GM23338 (cell line): ENCODE results near the gene RIN3. TPM values are rescaled to one million over a fixed set of nuclear protein-coding genes. Genes with fewer than 3 reads are reported as not detected.

Experiments used
- ATAC-seq: fragments of 200-7000 bp; cut with Tn5 transposase; 3 replicates; pipeline ENCODE4 v1.9.1; 2020
- DNase-seq: peaks from one replicate; pipeline ENCODE4 v3.0.0-alpha.2; 2015; ENCODE audit warnings: low spot score
- H2AFZ ChIP-seq: fragments of 200-600 bp; sonication (generic); 2 replicates; pipeline ENCODE4 v1.8.0; 2016; ENCODE audit warnings: antibody characterized with exemption, mild to moderate bottlenecking, moderate library complexity
- H3F3A ChIP-seq: fragments of 200-600 bp; sonication (generic); replicated peaks from 2 replicates; pipeline ENCODE4 v1.8.0; 2017; ENCODE audit warnings: antibody characterized with exemption, mixed run types, low read depth
- H3K27ac ChIP-seq: fragments of 200-600 bp; sonication (generic); 2 replicates; pipeline ENCODE4 v1.6.1; 2016; ENCODE audit warnings: low read depth
- H3K27me3 ChIP-seq: fragments of 200-600 bp; sonication (generic); 2 replicates; pipeline ENCODE4 v1.8.0; 2016; ENCODE audit warnings: mild to moderate bottlenecking, mixed run types, moderate library complexity; ENCODE audit not compliant: insufficient read depth
- H3K36me3 ChIP-seq: fragments of 200-600 bp; sonication (generic); 2 replicates; pipeline ENCODE4 v1.8.0; 2016; ENCODE audit warnings: mild to moderate bottlenecking; ENCODE audit not compliant: insufficient read depth
- H3K4me1 ChIP-seq: fragments of 200-600 bp; sonication (generic); 2 replicates; pipeline ENCODE4 v1.8.0; 2016; ENCODE audit warnings: mild to moderate bottlenecking, moderate library complexity; ENCODE audit not compliant: insufficient read depth
- H3K4me2 ChIP-seq: fragments of 200-600 bp; sonication (generic); 2 replicates; pipeline ENCODE4 v1.7.1; 2017; ENCODE audit warnings: mixed run types
- H3K4me3 ChIP-seq: fragments of 200-600 bp; sonication (generic); 2 replicates; pipeline ENCODE4 v1.6.1; 2016; ENCODE audit warnings: mixed run types
- H3K79me2 ChIP-seq: fragments of 200-600 bp; sonication (generic); replicated peaks from 2 replicates; pipeline ENCODE4 v1.8.0; 2017; ENCODE audit warnings: mild to moderate bottlenecking; ENCODE audit not compliant: insufficient read depth
- H3K9me2 ChIP-seq: fragments of 200-600 bp; sonication (generic); 2 replicates; pipeline ENCODE4 v1.8.0; 2017; ENCODE audit not compliant: insufficient read depth
- H4K20me1 ChIP-seq: fragments of 200-600 bp; sonication (generic); replicated peaks from 2 replicates; pipeline ENCODE4 v1.8.0; 2017; ENCODE audit warnings: mild to moderate bottlenecking; ENCODE audit not compliant: insufficient read depth
- H3K27ac Mint-ChIP-seq: 2 replicates; pipeline ENCODE4 v1.8.0; 2020; ENCODE audit warnings: inconsistent platforms, mild to moderate bottlenecking, moderate library complexity, mixed read lengths
- H3K27me3 Mint-ChIP-seq: 3 replicates; pipeline ENCODE4 v1.8.0; 2022; ENCODE audit warnings: low read depth, mild to moderate bottlenecking, moderate library complexity, mixed read lengths, inconsistent platforms; ENCODE audit not compliant: insufficient read depth, poor library complexity
- H3K36me3 Mint-ChIP-seq: 3 replicates; pipeline ENCODE4 v1.8.0; 2021; ENCODE audit warnings: low read depth, mild to moderate bottlenecking, inconsistent platforms, moderate library complexity, mixed read lengths
- H3K4me1 Mint-ChIP-seq: 3 replicates; pipeline ENCODE4 v1.8.0; 2020; ENCODE audit warnings: mild to moderate bottlenecking, inconsistent platforms, mixed read lengths
- H3K4me3 Mint-ChIP-seq: 3 replicates; pipeline ENCODE4 v1.8.0; 2021; ENCODE audit warnings: moderate library complexity, mild to moderate bottlenecking, inconsistent platforms, mixed read lengths
- H3K9me3 Mint-ChIP-seq: 3 replicates; pipeline ENCODE4 v1.8.0; 2020; ENCODE audit warnings: moderate library complexity, mild to moderate bottlenecking, inconsistent platforms, mixed read lengths
- CREB1 ChIP-seq: fragments of 250-450 bp; sonication (Bioruptor Pico); IDR thresholded peaks from 2 replicates; pipeline ENCODE4 v1.5.0; 2020; ENCODE audit warnings: low read depth, mild to moderate bottlenecking, moderate library complexity
- EZH2 ChIP-seq: fragments of 200-600 bp; sonication (generic); IDR thresholded peaks from one replicate; pipeline ENCODE4 v1.8.0; 2017; ENCODE audit warnings: antibody characterized with exemption, mild to moderate bottlenecking, low read depth; ENCODE audit not compliant: unreplicated experiment
- EZH2phosphoT487 ChIP-seq: fragments of 200-600 bp; sonication (generic); IDR thresholded peaks from one replicate; pipeline ENCODE4 v1.8.1; 2018; ENCODE audit warnings: antibody characterized with exemption; ENCODE audit not compliant: unreplicated experiment
- JUNB ChIP-seq: IDR thresholded peaks from one replicate; pipeline ENCODE4 v1.6.1; 2016; ENCODE audit warnings: antibody characterized with exemption; ENCODE audit not compliant: unreplicated experiment
- NANOG ChIP-seq: IDR thresholded peaks from 2 replicates; pipeline ENCODE4 v1.6.1; 2016; ENCODE audit warnings: antibody characterized with exemption, borderline replicate concordance
- POLR2AphosphoS5 ChIP-seq: IDR thresholded peaks from 2 replicates; pipeline ENCODE4 v1.6.1; 2016; ENCODE audit warnings: antibody characterized with exemption, low read depth
- STAT1 ChIP-seq: IDR thresholded peaks from one replicate; pipeline ENCODE4 v1.6.1; 2016; ENCODE audit warnings: antibody characterized with exemption; ENCODE audit not compliant: unreplicated experiment
- ZNF114 ChIP-seq: fragments of 250-450 bp; sonication (Bioruptor Pico); IDR thresholded peaks from 2 replicates; pipeline ENCODE4 v1.5.0; 2020; ENCODE audit warnings: mild to moderate bottlenecking, moderate library complexity
- ZNF331 ChIP-seq: fragments of 250-450 bp; sonication (Bioruptor Pico); IDR thresholded peaks from 2 replicates; pipeline ENCODE4 v1.5.0; 2020; ENCODE audit warnings: low read depth, mild to moderate bottlenecking, moderate library complexity
- polyA plus RNA-seq: library from polyadenylated mRNA; unstranded; fragments of >200 nt; fragmentation: Nextera tagmentation; extraction: Ambion mirVana; gene quantifications from 2 replicates; pipeline ENCODE4 v1.2.1, GENCODE V29; 2016
- total RNA-seq: library from RNA; depleted of rRNA; stranded (reverse); fragments of >200 nt; shearing (Covaris generic); gene quantifications from 2 replicates; pipeline ENCODE4 v1.2.3, GENCODE V29; 2014
- TF ChIP-seq, protein P1 (sequence below): IDR thresholded peaks from 2 replicates; pipeline ENCODE4 v1.6.1; 2016; ENCODE audit warnings: antibody characterized with exemption
- TF ChIP-seq, protein P2 (sequence below), 2 experiments: fragments of 200-600 bp in 1 of 2; sonication (generic) in 1 of 2; conservative IDR thresholded peaks; 2 replicates each; pipeline versions ENCODE4 v1.5.1 to v1.6.1; 2016 to 2017; ENCODE audit warnings: antibody characterized with exemption in 2 of 2, low read depth in 2 of 2, mild to moderate bottlenecking in 2 of 2, moderate library complexity in 1 of 2
- TF ChIP-seq, protein P3 (sequence below): IDR thresholded peaks from one replicate; pipeline ENCODE4 v1.6.1; 2018; ENCODE audit warnings: antibody characterized with exemption; ENCODE audit not compliant: unreplicated experiment

Gene RIN3
- total and polyA plus RNA-seq, 2 experiments from 2014 or later, result 0.97 to 1.5 TPM

DNA sequence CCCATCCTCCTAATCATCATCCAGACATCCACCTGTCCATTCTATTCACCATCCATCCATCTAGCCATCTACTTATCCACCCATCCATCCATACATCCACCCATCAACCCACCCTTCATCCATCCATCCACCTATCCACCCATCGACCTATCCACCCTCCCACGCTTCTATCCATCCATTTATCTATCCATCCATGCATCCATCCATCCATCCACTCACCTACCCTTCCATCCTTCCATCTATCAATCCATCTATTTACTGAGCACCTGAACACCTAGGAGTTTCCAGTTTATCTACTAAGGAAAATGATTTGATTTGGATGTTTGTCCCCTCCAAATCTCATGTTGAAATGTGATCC is 7.5 kb downstream of the RIN3 start:
- H3K27me3 Mint-ChIP-seq, result peaks cover 13% of the 10 kb centered on the region
- no peaks in the 10 kb centered on the region for H3K9me2 ChIP-seq
- H3K27me3 ChIP-seq, result peaks cover 2% of the 10 kb centered on the region
- H3K4me1 Mint-ChIP-seq, result peaks cover 5% of the 10 kb centered on the region; the same call in 2 of the 3 replicates
- H3K79me2 ChIP-seq, result no peaks in the 10 kb centered on the region
- ATAC-seq (no peak), DNase-seq (no peak)
- no peak for TF ChIP-seq POLR2AphosphoS5
- TF ChIP-seq STAT1, result no peak
- H3K4me1 ChIP-seq, result no peaks in the 10 kb centered on the region
- H3K27ac Mint-ChIP-seq, result no peak overlapping the region
- H3K4me2 ChIP-seq, result no peak overlapping the region
- H3K4me3 ChIP-seq, result no peak overlapping the region
- H4K20me1 ChIP-seq, result no peaks in the 10 kb centered on the region
- no peaks in the 10 kb centered on the region for H3K9me3 Mint-ChIP-seq
- no peak overlapping the region for H2AFZ ChIP-seq
- H3K4me3 Mint-ChIP-seq, result no peak overlapping the region
- no peaks in the 10 kb centered on the region for H3K36me3 ChIP-seq
- H3F3A ChIP-seq, result no peaks in the 10 kb centered on the region
- H3K27ac ChIP-seq, result no peak overlapping the region
- H3K36me3 Mint-ChIP-seq, result no peaks in the 10 kb centered on the region

DNA sequence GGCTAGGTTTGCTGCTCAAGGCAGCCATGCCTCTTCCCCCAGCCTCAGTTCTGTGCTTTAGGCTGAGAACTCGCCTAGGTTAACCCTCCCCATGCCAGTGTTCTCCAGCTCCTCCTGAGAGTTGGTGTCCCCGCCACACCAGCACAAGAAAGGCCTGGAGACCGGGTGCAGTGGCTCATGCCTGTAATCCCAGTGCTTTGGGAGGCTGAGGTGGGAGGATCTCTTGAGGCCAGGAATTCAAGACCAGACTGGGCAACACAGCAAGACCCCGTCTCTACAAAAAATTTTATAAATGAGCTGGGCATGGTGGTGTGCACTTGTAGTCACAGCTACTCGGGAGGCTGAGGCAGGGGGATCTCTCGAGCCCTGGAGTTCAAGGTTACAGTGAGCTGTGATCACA is 10.2 kb downstream of the RIN3 start:
- Mint-ChIP-seq H3K36me3 (no peaks in the 10 kb centered on the region), H3K27ac (no peak overlapping the region), H3K4me3 (no peak overlapping the region), H3K9me3 (no peaks in the 10 kb centered on the region), H3K27me3 (peaks cover 11% of the 10 kb centered on the region), H3K4me1 (no peaks in the 10 kb centered on the region)
- no peak for ATAC-seq
- no peaks in the 10 kb centered on the region for H3K4me1 ChIP-seq
- no peak overlapping the region for H2AFZ ChIP-seq
- H3K79me2 ChIP-seq, result no peaks in the 10 kb centered on the region
- no peaks in the 10 kb centered on the region for H3K36me3 ChIP-seq
- H4K20me1 ChIP-seq, result no peaks in the 10 kb centered on the region
- no peaks in the 10 kb centered on the region for H3K27me3 ChIP-seq
- no peaks in the 10 kb centered on the region for H3K9me2 ChIP-seq
- H3F3A ChIP-seq, result no peaks in the 10 kb centered on the region
- no peak overlapping the region for H3K27ac ChIP-seq
- H3K4me3 ChIP-seq, result no peak overlapping the region
- TF ChIP-seq STAT1 (no peak), ZNF114 (no peak), NANOG (no peak), POLR2AphosphoS5 (no peak), EZH2phosphoT487 (no peak)
- TF ChIP-seq, protein P1, sequence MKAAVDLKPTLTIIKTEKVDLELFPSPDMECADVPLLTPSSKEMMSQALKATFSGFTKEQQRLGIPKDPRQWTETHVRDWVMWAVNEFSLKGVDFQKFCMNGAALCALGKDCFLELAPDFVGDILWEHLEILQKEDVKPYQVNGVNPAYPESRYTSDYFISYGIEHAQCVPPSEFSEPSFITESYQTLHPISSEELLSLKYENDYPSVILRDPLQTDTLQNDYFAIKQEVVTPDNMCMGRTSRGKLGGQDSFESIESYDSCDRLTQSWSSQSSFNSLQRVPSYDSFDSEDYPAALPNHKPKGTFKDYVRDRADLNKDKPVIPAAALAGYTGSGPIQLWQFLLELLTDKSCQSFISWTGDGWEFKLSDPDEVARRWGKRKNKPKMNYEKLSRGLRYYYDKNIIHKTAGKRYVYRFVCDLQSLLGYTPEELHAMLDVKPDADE, result no peak
- H3K4me2 ChIP-seq, result no peak overlapping the region
- no peak for DNase-seq

DNA sequence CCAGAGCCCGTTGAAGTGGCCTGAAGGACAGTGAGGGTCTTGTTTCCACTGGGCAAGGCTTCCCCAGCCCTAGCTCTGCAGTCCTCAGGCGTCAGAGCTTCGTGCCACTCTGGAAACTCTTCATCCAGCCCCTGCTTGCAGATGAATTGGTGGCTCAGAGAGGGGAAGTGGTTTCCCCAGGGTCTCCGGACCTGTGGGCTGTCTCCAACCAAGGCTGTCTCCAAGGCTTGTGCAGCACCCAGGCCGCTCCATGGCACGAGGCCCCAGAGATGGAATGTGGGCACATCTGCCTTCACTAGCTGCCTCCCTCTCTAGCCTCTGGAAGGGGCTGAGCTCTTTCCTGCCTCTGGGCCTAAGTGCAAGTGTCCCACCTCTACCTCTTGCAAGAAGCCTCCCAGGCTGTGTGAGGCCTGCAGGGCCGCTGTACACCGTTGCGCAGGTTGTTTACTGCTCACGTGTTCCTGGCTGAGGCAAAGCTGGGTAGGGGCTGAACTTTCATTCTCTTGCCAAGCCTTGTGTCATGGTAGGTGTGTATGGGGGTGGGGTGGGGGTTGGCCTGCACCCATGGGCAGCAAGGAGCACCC is 11.1 kb downstream of the RIN3 start:
- no peaks in the 10 kb centered on the region for H3K4me1 ChIP-seq
- no peaks in the 10 kb centered on the region for H3K4me1 Mint-ChIP-seq
- H3K27ac Mint-ChIP-seq, result no peak overlapping the region
- peaks cover 11% of the 10 kb centered on the region for H3K27me3 Mint-ChIP-seq
- no peak overlapping the region for H3K27ac ChIP-seq
- no peaks in the 10 kb centered on the region for H3K9me3 Mint-ChIP-seq
- DNase-seq (no peak), ATAC-seq (no peak)
- H3K9me2 ChIP-seq, result no peaks in the 10 kb centered on the region
- H3K27me3 ChIP-seq, result no peaks in the 10 kb centered on the region
- H3K4me3 Mint-ChIP-seq, result no peak overlapping the region
- H4K20me1 ChIP-seq, result no peaks in the 10 kb centered on the region
- H3K4me2 ChIP-seq, result no peak overlapping the region
- no peak overlapping the region for H2AFZ ChIP-seq
- H3K36me3 ChIP-seq, result no peaks in the 10 kb centered on the region
- no peaks in the 10 kb centered on the region for H3K36me3 Mint-ChIP-seq
- H3K4me3 ChIP-seq, result no peak overlapping the region
- TF ChIP-seq, protein P2, sequence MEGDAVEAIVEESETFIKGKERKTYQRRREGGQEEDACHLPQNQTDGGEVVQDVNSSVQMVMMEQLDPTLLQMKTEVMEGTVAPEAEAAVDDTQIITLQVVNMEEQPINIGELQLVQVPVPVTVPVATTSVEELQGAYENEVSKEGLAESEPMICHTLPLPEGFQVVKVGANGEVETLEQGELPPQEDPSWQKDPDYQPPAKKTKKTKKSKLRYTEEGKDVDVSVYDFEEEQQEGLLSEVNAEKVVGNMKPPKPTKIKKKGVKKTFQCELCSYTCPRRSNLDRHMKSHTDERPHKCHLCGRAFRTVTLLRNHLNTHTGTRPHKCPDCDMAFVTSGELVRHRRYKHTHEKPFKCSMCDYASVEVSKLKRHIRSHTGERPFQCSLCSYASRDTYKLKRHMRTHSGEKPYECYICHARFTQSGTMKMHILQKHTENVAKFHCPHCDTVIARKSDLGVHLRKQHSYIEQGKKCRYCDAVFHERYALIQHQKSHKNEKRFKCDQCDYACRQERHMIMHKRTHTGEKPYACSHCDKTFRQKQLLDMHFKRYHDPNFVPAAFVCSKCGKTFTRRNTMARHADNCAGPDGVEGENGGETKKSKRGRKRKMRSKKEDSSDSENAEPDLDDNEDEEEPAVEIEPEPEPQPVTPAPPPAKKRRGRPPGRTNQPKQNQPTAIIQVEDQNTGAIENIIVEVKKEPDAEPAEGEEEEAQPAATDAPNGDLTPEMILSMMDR (conservative IDR thresholded peaks at IDR 0.05; ENCODE audit: low read depth in 2 of 2), result no peak
- TF ChIP-seq JUNB (no peak), EZH2 (no peak), NANOG (no peak), STAT1 (no peak), EZH2phosphoT487 (no peak), CREB1 (CRISPR knock-in tag) (no peak), ZNF331 (CRISPR knock-in tag) (no peak)
- TF ChIP-seq, protein P3, sequence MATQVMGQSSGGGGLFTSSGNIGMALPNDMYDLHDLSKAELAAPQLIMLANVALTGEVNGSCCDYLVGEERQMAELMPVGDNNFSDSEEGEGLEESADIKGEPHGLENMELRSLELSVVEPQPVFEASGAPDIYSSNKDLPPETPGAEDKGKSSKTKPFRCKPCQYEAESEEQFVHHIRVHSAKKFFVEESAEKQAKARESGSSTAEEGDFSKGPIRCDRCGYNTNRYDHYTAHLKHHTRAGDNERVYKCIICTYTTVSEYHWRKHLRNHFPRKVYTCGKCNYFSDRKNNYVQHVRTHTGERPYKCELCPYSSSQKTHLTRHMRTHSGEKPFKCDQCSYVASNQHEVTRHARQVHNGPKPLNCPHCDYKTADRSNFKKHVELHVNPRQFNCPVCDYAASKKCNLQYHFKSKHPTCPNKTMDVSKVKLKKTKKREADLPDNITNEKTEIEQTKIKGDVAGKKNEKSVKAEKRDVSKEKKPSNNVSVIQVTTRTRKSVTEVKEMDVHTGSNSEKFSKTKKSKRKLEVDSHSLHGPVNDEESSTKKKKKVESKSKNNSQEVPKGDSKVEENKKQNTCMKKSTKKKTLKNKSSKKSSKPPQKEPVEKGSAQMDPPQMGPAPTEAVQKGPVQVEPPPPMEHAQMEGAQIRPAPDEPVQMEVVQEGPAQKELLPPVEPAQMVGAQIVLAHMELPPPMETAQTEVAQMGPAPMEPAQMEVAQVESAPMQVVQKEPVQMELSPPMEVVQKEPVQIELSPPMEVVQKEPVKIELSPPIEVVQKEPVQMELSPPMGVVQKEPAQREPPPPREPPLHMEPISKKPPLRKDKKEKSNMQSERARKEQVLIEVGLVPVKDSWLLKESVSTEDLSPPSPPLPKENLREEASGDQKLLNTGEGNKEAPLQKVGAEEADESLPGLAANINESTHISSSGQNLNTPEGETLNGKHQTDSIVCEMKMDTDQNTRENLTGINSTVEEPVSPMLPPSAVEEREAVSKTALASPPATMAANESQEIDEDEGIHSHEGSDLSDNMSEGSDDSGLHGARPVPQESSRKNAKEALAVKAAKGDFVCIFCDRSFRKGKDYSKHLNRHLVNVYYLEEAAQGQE, result no peak
- TF ChIP-seq, protein P1, result no peak
- no peaks in the 10 kb centered on the region for H3F3A ChIP-seq
- no peaks in the 10 kb centered on the region for H3K79me2 ChIP-seq
